ENCODE data around the gene MRFAP1L1. TPM values are rescaled to one million over a fixed set of nuclear protein-coding genes. Genes with fewer than 3 reads are reported as not detected.

The MRFAP1L1 gene
- total and polyA plus RNA-seq, 4 donors: 29.8 to 41.8 (median 30.7) TPM

DNA sequence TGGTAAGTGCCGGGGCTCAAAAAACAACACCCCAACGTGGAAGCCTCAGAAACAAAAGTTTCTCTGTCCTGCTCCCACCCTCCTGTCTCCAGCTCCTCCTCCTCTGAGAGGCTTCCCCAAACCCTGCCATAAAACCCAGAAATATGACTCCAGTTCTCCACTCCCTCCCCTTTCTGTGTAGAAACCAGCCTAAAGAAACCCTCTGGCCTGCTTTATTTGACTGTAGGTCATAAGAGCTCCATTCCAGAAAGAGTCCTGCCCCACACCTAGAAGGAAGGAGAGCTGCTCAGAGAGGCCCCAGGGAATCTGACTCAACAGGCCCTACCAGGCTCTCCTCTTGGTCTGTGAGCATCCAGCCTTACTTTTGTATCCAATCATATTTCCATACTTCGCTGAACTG, 16.9 kb downstream of the MRFAP1L1 start:
- 81% methylated on average over 3 of the region's 3 CpGs for WGBS

More for the DNA sequence above, 16.9 kb downstream of the MRFAP1L1 start:
- DNase-seq (ENCODE audit: low spot score): no peak
- TF ChIP-seq JUND (IDR thresholded peaks at IDR 0.05): no peak
- TF ChIP-seq, protein P1, sequence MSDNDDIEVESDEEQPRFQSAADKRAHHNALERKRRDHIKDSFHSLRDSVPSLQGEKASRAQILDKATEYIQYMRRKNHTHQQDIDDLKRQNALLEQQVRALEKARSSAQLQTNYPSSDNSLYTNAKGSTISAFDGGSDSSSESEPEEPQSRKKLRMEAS (IDR thresholded peaks at IDR 0.05): no peak
- TF ChIP-seq CTCF (IDR thresholded peaks at IDR 0.05; ENCODE audit: low read depth, low read length, missing input control): no peak
- no peak for TF ChIP-seq FOXA1 (IDR thresholded peaks at IDR 0.05)
- no peak for TF ChIP-seq YY1 (IDR thresholded peaks at IDR 0.05)
- no peak for TF ChIP-seq REST (IDR thresholded peaks at IDR 0.05)
- no peak for TF ChIP-seq RAD21 (IDR thresholded peaks at IDR 0.05)
- TF ChIP-seq ATF3 (IDR thresholded peaks at IDR 0.05): no peak
- TF ChIP-seq EGR1 (IDR thresholded peaks at IDR 0.05; ENCODE audit: low read depth in 2 of 2): no peak
- no peak for TF ChIP-seq HNF4G (IDR thresholded peaks at IDR 0.05)
- TF ChIP-seq TAF1 (conservative IDR thresholded peaks at IDR 0.05): no peak
- TF ChIP-seq, protein P2, sequence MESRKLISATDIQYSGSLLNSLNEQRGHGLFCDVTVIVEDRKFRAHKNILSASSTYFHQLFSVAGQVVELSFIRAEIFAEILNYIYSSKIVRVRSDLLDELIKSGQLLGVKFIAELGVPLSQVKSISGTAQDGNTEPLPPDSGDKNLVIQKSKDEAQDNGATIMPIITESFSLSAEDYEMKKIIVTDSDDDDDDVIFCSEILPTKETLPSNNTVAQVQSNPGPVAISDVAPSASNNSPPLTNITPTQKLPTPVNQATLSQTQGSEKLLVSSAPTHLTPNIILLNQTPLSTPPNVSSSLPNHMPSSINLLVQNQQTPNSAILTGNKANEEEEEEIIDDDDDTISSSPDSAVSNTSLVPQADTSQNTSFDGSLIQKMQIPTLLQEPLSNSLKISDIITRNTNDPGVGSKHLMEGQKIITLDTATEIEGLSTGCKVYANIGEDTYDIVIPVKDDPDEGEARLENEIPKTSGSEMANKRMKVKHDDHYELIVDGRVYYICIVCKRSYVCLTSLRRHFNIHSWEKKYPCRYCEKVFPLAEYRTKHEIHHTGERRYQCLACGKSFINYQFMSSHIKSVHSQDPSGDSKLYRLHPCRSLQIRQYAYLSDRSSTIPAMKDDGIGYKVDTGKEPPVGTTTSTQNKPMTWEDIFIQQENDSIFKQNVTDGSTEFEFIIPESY (IDR thresholded peaks at IDR 0.05): no peak
- no peak for TF ChIP-seq HNF4A (conservative IDR thresholded peaks at IDR 0.05)
- TF ChIP-seq GABPA (IDR thresholded peaks at IDR 0.05 in 1 of 2, conservative IDR thresholded peaks at IDR 0.05 in 1 of 2): no peak
- no peak for TF ChIP-seq RXRA (IDR thresholded peaks at IDR 0.05)
- TF ChIP-seq NR2F2 (IDR thresholded peaks at IDR 0.05): no peak
- no peak for TF ChIP-seq SP1 (IDR thresholded peaks at IDR 0.05)
- TF ChIP-seq FOXA2 (IDR thresholded peaks at IDR 0.05): no peak
- H3K27ac ChIP-seq (ENCODE audit: low read depth in 1 of 2, low read length in 2 of 2): no peak overlapping the region
- no peak overlapping the region for H3K4me3 ChIP-seq (ENCODE audit: low read depth in 1 of 3, low read length in 3 of 3)
- H3K9ac ChIP-seq (ENCODE audit: low read depth in 1 of 2, low read length in 2 of 2): no peak overlapping the region
- no peaks in the 10 kb centered on the region for H3K36me3 ChIP-seq (ENCODE audit: control insufficient read depth in 4 of 4, insufficient read depth in 3 of 4, low read depth in 1 of 4, low read length in 3 of 4)
- peaks cover 17 to 41% (median 30%) of the 10 kb centered on the region in 4 donors for H3K4me1 ChIP-seq (ENCODE audit: control insufficient read depth in 4 of 4, insufficient read depth in 4 of 4, low read length in 3 of 4)
- no peaks in the 10 kb centered on the region for H3K27me3 ChIP-seq (ENCODE audit: control insufficient read depth in 4 of 4, insufficient read depth in 4 of 4, low read length in 3 of 4)
- H3K9me3 ChIP-seq (ENCODE audit: control insufficient read depth in 4 of 4, low read length in 3 of 4): no peaks in the 10 kb centered on the region
